Anterior cingulate cortex (tissue), 58 donors: Measurements from ENCODE around the gene MLLT3.
"Not testable (repeated sequence)": the region's sequence is repeated elsewhere in the genome, so short reads cannot be mapped to it uniquely, and the experiment has no call there.

ENCODE experiments used
- DNase-seq, 58 donors: peaks; one replicate each; lab custom pipeline; 2025; lab: John Stamatoyannopoulos, UW

MLLT3 gene

DNA sequence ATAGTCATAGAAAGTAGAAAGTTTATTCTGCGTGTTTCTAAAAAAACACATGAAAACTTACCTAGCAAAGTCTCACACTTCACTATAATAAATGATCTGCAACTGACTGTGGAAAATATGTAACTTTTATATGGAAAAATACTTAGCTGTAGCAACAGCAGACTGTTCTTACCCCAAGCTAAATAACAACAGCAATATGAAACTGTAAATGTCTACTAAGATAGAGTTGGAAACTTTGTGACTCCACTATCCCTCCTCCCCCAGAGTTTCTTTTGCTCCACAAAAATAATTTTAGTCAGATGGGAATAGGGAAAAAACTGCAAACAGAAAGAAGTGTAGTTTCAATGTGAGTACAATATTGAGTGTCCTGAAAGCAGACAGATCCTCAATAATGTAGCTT, 21.0 kb downstream of the MLLT3 start:
- DNase-seq, result no peak

DNA sequence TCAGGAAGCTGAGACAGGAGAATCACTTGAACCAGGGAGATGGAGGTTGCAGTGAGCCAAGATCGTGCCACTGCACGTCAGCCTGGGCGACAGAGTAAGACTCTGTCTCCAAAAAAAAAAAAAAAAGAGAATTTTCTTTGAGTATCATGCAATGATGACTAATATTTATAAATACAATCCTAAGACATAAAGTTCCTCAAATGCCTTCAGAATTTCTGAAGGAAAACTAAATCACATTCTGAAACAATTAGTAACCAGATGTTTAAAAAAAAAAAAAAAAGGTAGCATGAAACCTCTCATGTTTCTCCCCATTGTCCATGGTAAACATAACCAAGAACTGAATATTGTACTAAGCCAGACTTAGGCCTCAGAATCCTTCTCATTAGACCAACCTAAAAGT, 23.1 kb downstream of the MLLT3 start:
- DNase-seq, result no peak

DNA sequence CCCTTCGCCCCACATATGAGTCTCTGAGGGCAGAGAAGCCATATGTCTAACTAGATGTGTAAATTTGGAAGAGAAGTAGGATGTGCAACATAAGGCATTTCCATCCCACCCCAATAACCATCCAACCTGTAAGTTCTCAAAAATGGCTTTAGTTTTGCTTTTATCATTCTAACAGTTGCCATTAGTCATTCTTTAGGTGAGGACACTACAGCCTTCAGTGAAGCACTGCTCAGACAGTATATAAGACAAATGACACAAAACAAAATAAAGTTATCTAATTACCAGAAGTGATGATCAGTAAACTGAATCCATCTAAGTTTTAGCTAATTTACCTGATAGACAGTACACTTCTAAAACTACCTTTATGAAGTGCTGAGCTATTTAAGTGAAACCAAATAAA, 23.9 kb downstream of the MLLT3 start:
- DNase-seq, result no peak

DNA sequence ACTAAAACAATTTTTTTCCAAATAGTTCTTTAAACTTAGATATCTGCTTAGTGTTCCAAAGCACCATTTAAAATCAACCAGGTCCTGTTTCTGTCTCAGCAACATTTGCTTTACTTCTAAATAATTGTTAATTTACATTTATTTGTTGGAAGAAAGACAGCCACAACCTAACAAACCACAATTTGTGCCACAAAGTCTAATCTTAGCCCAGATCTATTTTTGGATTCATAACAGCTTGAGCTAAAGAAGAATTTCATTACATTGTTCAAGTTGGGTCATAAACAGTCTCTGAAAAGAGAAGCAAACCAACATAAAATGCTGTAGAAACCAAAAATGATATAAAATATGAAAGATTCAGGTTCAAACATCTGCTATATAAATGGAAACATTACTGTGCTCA, 24.4 kb downstream of the MLLT3 start:
- DNase-seq, result no peak

DNA sequence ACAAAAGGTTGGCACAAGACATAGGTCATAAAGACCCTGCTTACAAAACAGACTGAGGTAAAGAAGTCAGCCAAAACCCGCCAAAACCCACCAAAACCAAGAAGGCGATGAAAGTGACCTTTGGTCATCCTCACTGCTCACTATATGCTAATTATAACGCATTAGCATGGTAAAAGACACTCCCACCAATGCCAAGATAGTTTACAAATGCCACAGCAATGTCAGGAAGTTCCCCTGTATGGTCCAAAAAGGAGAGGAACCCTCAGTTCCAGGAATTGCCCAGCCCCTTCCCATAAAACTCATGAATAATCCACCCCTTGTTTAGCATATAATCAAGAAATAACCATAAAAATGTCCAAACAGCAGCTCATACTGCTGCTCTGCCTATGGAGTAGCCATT, 27.7 kb downstream of the MLLT3 start:
- no peak for DNase-seq

DNA sequence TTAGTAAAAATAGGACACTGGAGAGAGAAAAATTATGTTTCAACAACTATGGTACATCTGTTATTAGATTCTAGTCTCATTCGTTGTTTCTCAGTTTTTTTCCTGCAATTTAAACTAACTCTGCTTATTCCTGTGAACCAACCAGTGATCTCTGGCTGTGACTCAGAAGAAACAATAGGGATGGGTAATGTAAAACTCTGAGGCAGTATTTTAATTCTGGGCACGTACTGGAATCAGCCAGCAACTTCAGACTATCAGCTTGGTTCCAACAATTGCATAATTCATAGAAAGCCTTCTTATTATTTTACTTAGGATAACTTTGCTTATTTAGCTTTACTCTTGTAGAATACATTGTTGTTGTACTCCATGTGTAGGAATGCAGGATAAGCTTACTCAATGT, 28.8 kb downstream of the MLLT3 start:
- peak in 3 of 58 donors; percentile 1 to 39 (median 2) for DNase-seq

DNA sequence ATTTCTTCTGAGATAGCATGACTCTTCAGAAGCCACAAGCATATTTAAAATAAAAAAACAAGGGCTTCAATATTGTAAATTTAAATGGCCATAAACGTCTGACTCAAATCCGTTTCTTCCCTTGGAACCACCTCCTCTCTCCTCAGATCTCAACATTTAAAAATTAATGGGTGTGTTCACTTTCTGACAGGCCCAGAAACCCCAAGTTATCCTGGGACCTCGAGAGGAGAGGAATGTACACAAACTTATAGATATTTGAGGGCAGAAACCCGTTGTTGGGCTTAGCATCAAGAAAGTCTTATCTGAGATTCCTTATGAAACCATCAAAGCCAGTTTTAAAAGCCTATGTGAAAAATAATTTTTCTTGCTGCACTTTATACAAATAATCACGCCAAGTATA, 29.2 kb downstream of the MLLT3 start:
- DNase-seq, result no peak

DNA sequence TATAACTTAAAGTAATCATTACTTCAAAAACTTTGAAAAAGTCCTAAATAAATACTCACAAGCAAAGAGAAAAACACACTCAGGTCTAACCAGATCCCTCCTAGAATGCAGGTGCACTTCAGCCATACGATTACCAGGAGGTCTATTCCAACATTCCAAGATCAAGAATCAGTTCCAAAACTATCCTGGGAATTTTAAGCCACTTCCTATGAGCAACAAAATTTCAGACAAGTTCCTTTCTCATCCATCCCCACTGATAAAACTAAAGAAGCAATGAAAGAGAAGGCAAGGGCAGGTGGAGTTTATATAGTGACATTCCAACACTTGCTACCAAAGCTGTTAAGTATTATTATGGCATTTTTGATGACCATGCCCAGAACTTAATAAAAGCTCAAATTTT, 29.6 kb downstream of the MLLT3 start:
- no peak for DNase-seq

DNA sequence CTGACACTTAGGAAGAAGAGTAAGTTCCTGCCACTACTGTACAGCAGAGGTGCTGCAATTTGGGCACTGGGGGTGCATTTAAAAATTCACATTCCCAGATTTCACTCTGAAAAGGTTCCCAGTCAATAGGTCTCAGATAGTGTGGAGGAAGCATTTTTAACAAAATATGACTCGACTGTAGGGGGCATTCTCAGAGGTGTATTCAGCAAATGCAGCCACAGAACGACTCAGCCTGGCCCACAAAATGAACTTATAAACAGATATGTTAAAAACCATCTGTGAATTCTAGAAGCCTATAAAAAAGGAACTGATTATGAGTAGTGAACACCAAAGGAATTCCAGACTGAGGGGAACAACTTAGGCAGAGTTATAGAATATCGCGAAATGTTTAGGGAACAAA, 31.1 kb downstream of the MLLT3 start:
- no peak for DNase-seq

DNA sequence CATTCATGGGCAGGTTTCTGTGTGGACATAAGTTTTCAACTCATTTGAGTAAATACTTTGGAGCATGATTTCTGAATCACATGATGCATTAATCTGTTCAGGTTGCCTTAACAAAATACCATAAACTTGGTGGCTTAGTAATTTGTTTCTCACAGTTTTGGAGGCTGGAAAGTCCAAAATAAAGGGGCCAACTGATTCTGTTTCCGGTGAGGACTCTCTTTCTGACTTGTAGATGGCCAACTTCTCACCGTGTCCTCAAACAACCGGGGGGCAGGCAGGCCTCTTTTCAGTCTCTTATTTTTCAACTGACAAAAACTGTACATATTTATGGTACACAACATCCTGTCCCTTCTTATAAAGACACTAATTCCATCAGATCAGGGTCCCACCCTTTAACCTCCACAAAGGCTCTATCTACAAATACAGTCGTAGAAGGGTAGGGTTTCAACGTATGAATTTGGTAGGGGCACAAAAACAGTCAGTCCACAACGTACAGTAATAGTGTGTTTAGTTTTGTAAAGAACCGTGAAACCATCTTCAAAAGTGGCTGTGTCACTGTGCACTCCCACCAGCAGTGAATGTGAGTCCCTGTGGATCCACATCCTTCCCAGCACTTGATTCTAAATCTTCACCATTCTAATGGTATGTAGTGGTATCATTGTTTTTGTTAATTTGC, 37.2 kb downstream of the MLLT3 start:
- DNase-seq, result no peak

DNA sequence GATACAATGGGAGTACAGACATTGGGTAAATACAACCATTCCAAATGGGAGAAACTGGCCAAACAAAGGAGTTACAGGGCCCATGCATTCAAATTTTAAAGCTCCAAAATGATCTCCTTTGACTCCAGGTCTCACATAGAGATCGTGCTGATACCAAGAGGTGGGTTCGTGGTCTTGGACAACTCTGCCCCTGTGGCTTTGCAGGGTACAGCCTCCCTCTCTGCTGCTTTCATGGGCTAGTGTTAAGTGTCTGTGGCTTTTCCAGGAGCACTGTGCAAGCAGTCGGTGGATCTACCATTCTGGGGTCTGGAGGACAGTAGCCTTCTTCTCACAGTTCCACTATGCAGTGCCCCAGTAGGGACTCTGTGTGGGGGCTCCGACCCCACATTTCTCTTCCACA, 39.2 kb downstream of the MLLT3 start:
- DNase-seq, result not testable (repeated sequence)

DNA sequence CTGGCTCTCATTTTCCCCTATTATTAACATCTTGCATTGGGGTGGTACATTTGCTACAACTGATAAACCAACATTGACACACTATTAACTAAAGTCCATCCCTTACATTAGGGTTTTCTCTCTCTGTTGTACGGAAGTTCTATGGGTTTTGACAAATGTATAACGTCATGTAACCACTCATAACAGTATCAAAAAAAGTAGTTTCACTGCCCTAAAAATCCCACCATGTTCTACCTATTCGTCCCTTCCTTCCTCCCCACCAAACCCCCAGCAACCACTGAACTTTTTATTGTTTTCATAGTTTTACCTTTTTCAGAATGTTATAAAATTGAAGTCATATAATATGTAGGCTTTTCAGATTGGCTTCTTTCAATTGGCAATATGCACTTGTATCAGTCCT, 40.1 kb downstream of the MLLT3 start:
- DNase-seq, result no peak

DNA sequence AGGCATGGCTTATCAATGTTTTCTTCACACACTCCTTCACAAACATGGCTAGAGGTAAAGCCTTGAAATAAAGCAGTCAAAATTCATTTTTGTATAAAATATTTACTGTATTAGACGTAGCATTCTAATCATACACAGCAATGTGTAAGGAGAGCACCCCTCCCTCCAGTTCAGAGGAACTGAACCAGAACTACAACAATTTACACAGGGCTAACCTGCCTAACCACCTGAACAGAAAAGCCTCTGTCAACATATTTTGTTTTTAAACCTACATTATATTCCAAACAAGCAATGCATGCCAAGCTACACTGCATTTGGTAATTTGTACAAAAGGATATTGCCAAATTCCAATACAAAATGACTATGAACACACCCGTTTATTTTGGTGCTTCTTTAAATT, 41.6 kb downstream of the MLLT3 start:
- no peak for DNase-seq

DNA sequence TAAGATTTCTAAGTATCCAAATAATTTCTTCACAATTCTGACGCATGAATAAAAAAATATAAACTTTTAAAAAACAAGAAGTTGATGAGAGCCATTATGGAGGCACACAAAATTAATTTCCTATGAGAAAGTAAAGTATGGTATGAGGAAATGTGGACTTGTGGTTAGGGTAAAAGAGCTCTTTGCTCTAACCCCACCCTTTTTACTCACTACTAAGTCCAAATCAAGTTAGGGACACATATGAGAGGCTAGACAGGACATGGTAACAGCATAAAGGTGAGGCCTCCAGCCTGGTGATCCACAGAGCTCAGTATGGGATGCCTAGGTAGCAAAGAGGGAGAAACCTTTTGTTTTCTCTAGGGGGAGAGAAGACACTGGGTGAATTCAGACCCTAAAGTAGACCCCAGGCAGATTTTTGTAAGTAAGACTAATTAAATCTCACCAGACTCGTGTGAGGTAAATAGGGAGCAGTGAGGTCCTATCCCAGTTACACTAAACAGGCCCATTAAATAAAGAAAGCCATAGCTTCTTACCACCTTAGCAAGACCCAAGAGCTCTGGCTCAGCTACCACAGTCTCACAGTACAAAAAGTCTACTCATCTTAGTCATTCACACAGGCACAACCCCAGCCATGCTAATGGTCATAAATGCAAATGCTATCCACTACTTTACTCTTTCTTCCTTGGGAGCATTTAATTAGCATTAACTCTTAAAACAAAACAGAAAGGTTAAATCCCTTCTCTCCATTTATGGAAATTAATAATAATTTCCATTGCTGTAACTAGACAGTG, 42.6 kb downstream of the MLLT3 start:
- DNase-seq, result no peak

DNA sequence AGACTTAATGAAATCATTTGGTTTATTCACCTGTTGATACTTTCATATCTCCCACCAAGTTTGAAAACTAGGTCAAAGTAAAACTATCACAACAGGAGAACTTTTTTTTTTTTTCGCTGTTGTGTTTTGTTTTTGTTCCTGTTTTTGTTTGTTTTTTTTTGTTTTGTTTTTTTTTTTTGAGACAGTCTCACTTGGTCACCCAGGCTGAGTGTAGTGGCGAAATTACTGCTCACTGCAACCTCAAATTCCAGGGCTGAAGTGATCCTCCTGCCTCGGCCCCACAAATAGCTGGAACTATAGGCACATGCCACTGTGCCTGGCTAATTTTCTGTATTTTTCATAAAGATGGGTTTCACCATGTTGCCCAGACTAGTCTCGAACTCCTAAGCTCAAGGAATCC, 49.3 kb downstream of the MLLT3 start:
- DNase-seq, result no peak

DNA sequence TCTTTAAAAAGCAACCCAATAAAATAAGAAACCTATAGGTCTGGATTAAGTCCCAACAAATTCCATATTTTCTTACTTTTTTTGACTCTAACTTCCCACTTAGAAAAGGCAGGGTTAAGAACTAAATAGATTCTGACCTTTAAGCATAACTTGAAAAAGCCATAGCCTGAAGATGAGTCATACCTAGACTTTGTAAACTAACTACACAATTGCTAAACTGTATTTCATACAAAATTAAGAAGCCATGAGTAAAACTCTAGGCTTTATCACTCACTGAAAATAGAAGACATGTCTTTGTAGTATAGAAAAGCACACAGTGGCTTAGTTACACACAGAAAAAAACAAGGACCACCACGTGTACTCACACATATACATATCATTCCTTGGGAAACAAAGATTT, 51.5 kb downstream of the MLLT3 start:
- DNase-seq, result no peak

DNA sequence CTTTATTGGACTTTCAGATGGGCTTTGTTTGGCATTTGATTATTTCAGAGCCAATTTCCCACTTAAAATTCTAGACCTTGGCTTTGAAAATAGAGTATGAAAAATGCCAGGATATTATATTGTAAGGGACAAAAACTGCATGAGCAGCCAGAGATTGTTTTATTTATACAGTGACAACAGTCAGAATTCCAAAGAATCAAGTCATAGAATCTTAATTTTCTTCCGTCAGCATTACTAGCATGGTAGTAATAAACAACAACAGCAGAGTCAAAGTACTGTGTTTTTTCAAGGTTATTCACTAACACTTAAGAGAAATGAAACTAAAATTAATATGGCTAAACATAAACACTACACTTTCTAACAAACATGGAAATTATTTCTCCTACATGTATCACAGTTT, 52.2 kb downstream of the MLLT3 start:
- no peak for DNase-seq

DNA sequence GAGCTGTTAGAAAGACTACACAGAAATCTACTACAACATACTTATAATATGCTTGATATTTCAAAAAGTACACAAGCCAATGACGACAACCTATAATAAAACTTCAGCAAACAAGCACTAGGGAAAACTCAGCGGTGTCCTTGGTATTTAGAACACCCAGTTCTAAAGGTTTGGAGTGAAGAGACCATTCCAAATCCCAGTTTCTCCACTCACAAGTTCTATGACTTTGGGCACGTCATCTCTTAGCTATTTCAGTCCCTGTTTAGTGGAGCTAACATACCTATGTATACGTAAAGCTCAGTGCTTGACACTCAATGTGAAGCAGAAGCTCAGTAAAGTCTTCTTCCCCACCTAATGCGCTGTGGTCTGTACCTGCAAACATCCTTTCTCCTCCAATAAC, 52.8 kb downstream of the MLLT3 start:
- no peak for DNase-seq

DNA sequence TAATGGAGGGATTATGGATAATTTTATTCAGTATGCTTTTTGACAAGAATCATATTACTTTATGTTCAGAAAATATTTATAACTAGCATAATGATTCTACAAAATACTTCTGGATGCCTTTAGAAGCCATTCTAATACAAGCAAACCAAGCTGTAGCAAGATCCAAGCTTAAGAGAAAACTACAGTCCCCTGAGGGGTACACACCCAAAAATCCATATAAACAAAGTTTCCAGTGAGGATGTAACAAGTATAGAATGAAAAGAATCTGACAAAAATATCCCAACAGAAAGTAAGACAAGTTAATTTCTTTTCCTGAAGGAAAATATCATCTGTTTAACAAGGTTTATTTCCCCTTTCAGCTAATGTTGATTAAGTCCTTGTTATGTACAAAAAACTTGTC, 53.9 kb downstream of the MLLT3 start:
- DNase-seq, result no peak

DNA sequence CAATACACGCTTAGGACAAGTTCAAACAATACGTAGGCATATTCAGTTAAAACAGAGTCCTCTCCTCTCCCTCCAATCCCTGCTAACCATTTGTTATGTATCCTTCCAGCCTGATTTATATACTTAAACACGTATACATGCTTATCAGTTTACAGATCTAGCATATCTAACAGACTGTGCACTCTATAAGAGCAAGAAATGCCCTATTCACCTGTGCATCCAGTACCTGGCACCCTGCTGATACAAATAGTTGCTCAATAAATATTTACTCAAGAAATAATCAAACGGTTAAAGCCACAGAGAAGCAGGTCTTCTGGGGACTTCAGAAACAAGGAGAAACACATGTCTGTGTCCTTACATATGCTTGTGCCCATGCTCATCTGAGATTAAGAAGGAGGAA, 55.9 kb downstream of the MLLT3 start:
- no peak for DNase-seq

DNA sequence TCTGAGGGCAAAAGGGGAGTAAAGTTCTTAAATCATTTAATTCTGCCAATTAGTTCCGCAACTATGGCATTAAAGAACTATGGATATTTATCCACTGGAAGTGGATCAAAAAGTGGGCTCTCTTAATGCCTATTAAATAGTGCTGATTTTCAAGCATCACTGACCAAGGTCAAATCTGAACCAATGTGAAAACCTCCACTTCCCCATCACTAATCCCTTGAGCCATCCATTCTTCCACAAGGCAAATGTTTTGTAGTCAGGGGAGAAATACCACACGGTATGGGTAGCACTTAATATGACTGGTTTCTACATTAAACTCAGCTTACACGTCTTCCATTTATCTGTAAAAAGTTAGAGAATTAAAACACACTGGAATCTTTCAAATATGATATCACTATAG, 57.6 kb downstream of the MLLT3 start:
- no peak for DNase-seq

DNA sequence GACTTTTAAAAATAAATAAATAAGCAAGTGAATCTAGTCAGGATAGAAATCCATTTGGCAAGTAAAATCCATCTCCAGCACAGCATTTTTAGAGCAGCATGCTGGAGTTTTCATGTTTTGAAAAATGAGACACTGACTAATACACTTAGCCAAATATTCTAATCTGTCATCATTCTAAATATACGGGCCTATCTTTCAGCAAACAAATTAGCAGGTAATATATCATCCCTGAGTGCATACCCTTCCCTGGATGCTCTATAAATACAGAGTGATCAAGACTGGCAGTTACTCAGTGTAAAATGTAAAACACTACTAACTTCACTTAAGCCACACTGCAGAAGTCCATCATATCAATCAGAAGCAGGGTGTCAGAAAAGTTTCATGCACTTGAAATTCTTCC, 58.4 kb downstream of the MLLT3 start:
- DNase-seq, result no peak
